ENCODE measurements around the gene TRAF4. TPM values are rescaled to one million over a fixed set of nuclear protein-coding genes. Genes with fewer than 3 reads are reported as not detected.

The TRAF4 gene
- total and polyA plus RNA-seq, 9 of the 15 experiments (the other 6 are each of a cell fraction or from before 2014, with no cell fraction given) = 2.4 to 147 (median 72.4) TPM

GRCh38 chr17:28725660-28726225, 18.1 kb upstream of the TRAF4 start (continued):
- TF ChIP-seq ZNF644 (tag; IDR thresholded peaks at IDR 0.05; ENCODE audit: low read depth) (no peak), STAG1 (CRISPR knock-in tag; IDR thresholded peaks at IDR 0.05; ENCODE audit: borderline replicate concordance) (no peak), CEBPZ (IDR thresholded peaks at IDR 0.05; ENCODE audit: borderline replicate concordance, low read depth, low read length) (no peak), NFRKB (IDR thresholded peaks at IDR 0.05; ENCODE audit: low read depth) (peak; percentile 64; the same call in 1 of the 2 replicates), HMG20B (CRISPR knock-in tag; IDR thresholded peaks at IDR 0.05) (no peak), RNF2 (IDR thresholded peaks at IDR 0.05) (no peak), GABPB1 (CRISPR knock-in tag; IDR thresholded peaks at IDR 0.05) (peak; percentile 54; the same call in 1 of the 2 replicates), HDAC6 (IDR thresholded peaks at IDR 0.05; ENCODE audit: low read depth, low read length) (no peak), ZBTB7A (IDR thresholded peaks at IDR 0.05; ENCODE audit: borderline replicate concordance, control insufficient read depth, low read depth, low read length) (peak; percentile 17; the same call in 1 of the 2 replicates), TOE1 (IDR thresholded peaks at IDR 0.05; ENCODE audit: borderline replicate concordance) (no peak), TOE1 (CRISPR knock-in tag; IDR thresholded peaks at IDR 0.05; ENCODE audit: borderline replicate concordance, low read depth) (peak; percentile 97), ESRRB (CRISPR knock-in tag; IDR thresholded peaks at IDR 0.05; ENCODE audit: borderline replicate concordance) (no peak), TCF7 (IDR thresholded peaks at IDR 0.05; ENCODE audit: borderline replicate concordance) (peak; percentile 37; the same call in 1 of the 2 replicates), ELF4 (CRISPR knock-in tag; IDR thresholded peaks at IDR 0.05) (no peak), THRA (IDR thresholded peaks at IDR 0.05) (no peak), NCOA1 (IDR thresholded peaks at IDR 0.05; ENCODE audit: low read depth) (no peak), SRSF9 (IDR thresholded peaks at IDR 0.05; ENCODE audit: borderline replicate concordance, low read depth, low read length) (no peak), ZNF408 (CRISPR knock-in tag; IDR thresholded peaks at IDR 0.05; ENCODE audit: low read depth) (no peak), ZNF121 (CRISPR knock-in tag; conservative IDR thresholded peaks at IDR 0.05) (0 out of 2 replicates have a peak, but pooled peaks have one; percentile 24), ZNF586 (CRISPR knock-in tag; conservative IDR thresholded peaks at IDR 0.05) (no peak), HNRNPK (IDR thresholded peaks at IDR 0.05; ENCODE audit: low read depth, low read length, poor library complexity, severe bottlenecking) (peak; percentile 44), KLF10 (CRISPR knock-in tag; IDR thresholded peaks at IDR 0.05) (no peak), GATAD2B (IDR thresholded peaks at IDR 0.05; ENCODE audit: borderline replicate concordance) (no peak), XRCC3 (IDR thresholded peaks at IDR 0.05) (no peak), ZNF696 (CRISPR knock-in tag; conservative IDR thresholded peaks at IDR 0.05) (0 out of 2 replicates have a peak, but pooled peaks have one; percentile 16)

All from K562 (cell line).